Mesothelial cell of epicardium (in vitro differentiated cells): Measurements from ENCODE around the gene FAM9A. TPM values are rescaled to one million over a fixed set of nuclear protein-coding genes. Genes with fewer than 3 reads are reported as not detected.

Experiments used
- DNase-seq, 2 experiments: peaks; one replicate each; pipeline ENCODE4 v3.0.0; 2021; ENCODE audit warnings: low spot score in 2 of 2; ENCODE audit not compliant: unreplicated experiment in 2 of 2
- H3K27ac Mint-ChIP-seq: 2 replicates; pipeline ENCODE4 v1.8.0; 2021; ENCODE audit warnings: mixed read lengths
- H3K27me3 Mint-ChIP-seq: 2 replicates; pipeline ENCODE4 v1.8.0; 2021; ENCODE audit warnings: low read depth, mixed read lengths
- H3K36me3 Mint-ChIP-seq: 2 replicates; pipeline ENCODE4 v1.8.0; 2021; ENCODE audit warnings: mixed read lengths
- H3K4me1 Mint-ChIP-seq: 2 replicates; pipeline ENCODE4 v1.8.0; 2021; ENCODE audit warnings: mixed read lengths
- H3K4me3 Mint-ChIP-seq: 2 replicates; pipeline ENCODE4 v1.8.0; 2021; ENCODE audit warnings: mild to moderate bottlenecking, moderate library complexity, mixed read lengths
- H3K9me3 Mint-ChIP-seq: 2 replicates; pipeline ENCODE4 v1.8.0; 2021; ENCODE audit warnings: mixed read lengths
- total RNA-seq: library from RNA; stranded (reverse); gene quantifications from 3 replicates; pipeline ENCODE4 v1.2.1, GENCODE V29; 2021
- TF ChIP-seq, protein P1 (sequence below): fragments of 200-600 bp; sonication (generic); IDR thresholded peaks from one replicate; pipeline ENCODE4 v1.5.0; 2021; ENCODE audit warnings: antibody characterized with exemption; ENCODE audit not compliant: unreplicated experiment

Gene FAM9A
- total RNA-seq, 1 donor from 2014 or later, result not detected

DNA sequence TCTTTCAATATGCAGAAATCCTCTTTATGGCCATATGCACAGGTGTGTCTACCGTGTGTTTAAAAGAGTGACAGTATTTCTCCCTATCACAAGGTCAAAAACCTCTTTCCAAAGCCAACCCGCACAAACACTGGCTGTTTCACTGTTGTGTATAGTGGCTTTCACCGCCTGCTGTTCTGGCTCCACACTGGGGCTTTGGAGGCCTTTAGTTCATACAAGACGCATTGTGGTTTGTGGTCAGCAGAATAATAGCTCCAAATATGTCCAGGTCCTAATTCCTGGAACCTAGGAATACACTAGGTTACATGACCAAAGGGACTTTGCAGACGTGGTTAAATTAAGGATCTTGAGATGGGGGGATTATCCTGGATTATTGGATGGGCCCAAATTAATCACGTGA is 40.7 kb upstream of the FAM9A start:
- Mint-ChIP-seq H3K4me1 (no peaks in the 10 kb centered on the region), H3K27me3 (peaks cover 11% of the 10 kb centered on the region), H3K9me3 (peaks cover 28% of the 10 kb centered on the region), H3K27ac (no peak overlapping the region), H3K36me3 (no peaks in the 10 kb centered on the region), H3K4me3 (no peak overlapping the region)
- TF ChIP-seq, protein P1, sequence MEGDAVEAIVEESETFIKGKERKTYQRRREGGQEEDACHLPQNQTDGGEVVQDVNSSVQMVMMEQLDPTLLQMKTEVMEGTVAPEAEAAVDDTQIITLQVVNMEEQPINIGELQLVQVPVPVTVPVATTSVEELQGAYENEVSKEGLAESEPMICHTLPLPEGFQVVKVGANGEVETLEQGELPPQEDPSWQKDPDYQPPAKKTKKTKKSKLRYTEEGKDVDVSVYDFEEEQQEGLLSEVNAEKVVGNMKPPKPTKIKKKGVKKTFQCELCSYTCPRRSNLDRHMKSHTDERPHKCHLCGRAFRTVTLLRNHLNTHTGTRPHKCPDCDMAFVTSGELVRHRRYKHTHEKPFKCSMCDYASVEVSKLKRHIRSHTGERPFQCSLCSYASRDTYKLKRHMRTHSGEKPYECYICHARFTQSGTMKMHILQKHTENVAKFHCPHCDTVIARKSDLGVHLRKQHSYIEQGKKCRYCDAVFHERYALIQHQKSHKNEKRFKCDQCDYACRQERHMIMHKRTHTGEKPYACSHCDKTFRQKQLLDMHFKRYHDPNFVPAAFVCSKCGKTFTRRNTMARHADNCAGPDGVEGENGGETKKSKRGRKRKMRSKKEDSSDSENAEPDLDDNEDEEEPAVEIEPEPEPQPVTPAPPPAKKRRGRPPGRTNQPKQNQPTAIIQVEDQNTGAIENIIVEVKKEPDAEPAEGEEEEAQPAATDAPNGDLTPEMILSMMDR, result no peak
- DNase-seq, result no peak

DNA sequence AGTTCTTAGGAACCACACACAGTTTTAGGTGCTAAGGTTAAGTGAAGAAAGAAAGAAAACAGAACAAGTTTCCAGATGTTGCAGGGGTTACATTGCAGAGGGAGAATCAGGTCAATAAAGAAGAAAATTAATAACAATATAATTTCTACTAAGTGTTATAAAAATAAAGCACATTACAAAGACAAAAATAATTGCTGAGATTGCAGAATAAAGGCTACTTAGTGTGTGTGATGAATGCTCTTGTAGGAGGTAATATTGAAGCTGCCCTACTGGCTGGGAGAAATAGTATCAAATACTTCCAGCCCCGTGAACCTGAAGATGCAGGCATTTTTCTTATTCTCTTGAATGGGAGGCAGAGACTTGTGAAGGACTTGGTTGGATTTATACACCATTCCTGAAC is 33.2 kb upstream of the FAM9A start:
- H3K27me3 Mint-ChIP-seq, result peaks cover 45% of the 10 kb centered on the region
- no peak for DNase-seq
- H3K4me3 Mint-ChIP-seq, result no peak overlapping the region
- TF ChIP-seq, protein P1, result no peak
- H3K36me3 Mint-ChIP-seq, result no peaks in the 10 kb centered on the region
- no peaks in the 10 kb centered on the region for H3K4me1 Mint-ChIP-seq
- no peak overlapping the region for H3K27ac Mint-ChIP-seq
- H3K9me3 Mint-ChIP-seq, result peaks cover 14% of the 10 kb centered on the region

DNA sequence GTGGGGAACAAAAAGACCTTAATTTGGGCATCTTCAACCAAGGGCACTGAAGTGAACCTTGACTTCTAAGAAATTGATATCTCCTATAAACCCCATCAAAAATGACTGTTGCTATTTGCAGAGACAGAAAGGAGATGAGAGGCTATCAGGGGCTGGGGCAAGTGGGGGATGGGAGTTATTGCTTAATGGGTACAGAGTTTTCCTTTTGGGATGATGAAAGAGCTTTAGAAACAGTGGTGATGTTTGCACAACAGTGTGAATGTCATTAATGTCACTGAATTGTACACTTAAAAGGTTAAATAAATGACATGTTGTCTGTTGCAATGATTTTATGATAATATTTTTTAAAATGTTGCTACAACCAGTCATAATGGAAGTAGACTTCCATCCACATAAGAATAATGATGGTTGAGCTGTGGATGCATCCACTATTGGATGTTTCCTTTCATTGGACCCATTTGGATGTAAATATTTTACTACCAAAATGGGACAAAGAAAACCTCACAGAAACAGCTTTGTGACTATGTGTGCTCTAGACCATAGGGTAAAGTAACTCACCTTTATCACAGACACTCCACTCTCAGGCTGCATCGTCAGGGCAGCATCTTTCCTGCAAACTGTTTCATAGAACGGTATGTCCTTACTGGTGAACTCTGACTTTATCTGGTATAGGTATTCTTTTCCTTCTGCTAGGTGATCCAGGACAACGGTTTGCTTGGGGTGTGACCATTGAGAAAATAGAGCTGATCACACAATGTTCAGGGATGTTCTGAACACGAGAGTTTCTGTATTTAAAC is 31.6 kb upstream of the FAM9A start:
- H3K27me3 Mint-ChIP-seq, result peaks cover 41% of the 10 kb centered on the region
- H3K9me3 Mint-ChIP-seq, result peaks cover 21% of the 10 kb centered on the region
- TF ChIP-seq, protein P1, result no peak

DNA sequence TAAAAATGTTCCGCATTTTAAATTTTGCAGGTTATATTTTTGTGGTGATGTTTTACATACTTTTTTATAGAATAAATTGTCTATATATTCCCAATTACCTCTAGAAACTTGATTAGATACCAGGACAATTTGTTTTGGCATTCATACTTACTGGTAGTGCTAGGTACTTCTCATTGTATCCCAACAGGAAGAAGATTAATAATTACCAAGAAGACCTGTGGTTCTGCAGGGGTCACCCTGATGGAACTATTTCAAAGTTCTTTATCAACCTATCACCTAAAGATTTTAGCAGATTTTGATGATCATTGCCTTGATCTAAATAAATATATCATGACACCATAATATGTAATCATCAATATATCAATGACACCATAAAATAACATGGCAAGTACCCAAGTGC is 22.5 kb upstream of the FAM9A start:
- Mint-ChIP-seq H3K27ac (no peak overlapping the region), H3K4me1 (no peaks in the 10 kb centered on the region), H3K36me3 (no peaks in the 10 kb centered on the region), H3K4me3 (no peak overlapping the region), H3K27me3 (no peaks in the 10 kb centered on the region), H3K9me3 (peaks cover 11% of the 10 kb centered on the region)
- DNase-seq, result no peak
- TF ChIP-seq, protein P1, result no peak

More for the DNA sequence above, 31.6 kb upstream of the FAM9A start:
- no peak overlapping the region for H3K27ac Mint-ChIP-seq
- H3K36me3 Mint-ChIP-seq, result no peaks in the 10 kb centered on the region
- no peaks in the 10 kb centered on the region for H3K4me1 Mint-ChIP-seq
- no peak for DNase-seq
- no peak overlapping the region for H3K4me3 Mint-ChIP-seq

DNA sequence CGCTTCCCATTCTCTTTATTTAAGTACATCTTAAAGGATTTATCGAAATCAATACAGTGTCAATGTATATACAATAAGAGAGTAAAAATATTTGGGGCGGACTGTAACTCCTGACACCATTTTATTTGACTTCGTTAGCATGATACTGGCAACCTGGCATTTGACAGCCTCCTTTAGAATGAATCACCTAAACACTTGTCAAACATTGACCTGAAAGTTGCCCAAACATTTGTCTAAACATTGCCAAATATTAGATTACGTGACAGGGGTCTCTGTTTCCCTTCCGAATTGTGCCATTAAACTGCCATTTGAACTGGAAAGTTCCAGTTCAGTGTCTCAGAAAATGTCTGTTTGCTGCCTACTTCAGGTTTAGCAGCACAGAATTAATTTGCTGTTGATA is 20.8 kb upstream of the FAM9A start:
- Mint-ChIP-seq H3K27me3 (no peaks in the 10 kb centered on the region), H3K36me3 (no peaks in the 10 kb centered on the region), H3K4me3 (no peak overlapping the region), H3K9me3 (peaks cover 9% of the 10 kb centered on the region), H3K27ac (no peak overlapping the region), H3K4me1 (no peaks in the 10 kb centered on the region)
- no peak for DNase-seq
- TF ChIP-seq, protein P1, result no peak
